Loucy (cell line): ENCODE data around the gene SEMA4C.

Experiments used
- CTCF ChIP-seq: fragments of 200-600 bp; sonication (generic); conservative IDR thresholded peaks from 2 replicates; pipeline ENCODE4 v1.5.1; 2014; ENCODE audit warnings: mild to moderate bottlenecking, antibody characterized with exemption, low read length
- EZH2phosphoT487 ChIP-seq: fragments of 200-600 bp; IDR thresholded peaks from 2 replicates; pipeline ENCODE4 v1.6.1; 2018; ENCODE audit warnings: antibody characterized with exemption, mild to moderate bottlenecking, moderate library complexity, borderline replicate concordance

GRCh38 chr2:96831679-96832078 lies 38.2 kb downstream of the SEMA4C start:
- TF ChIP-seq CTCF (no peak), EZH2phosphoT487 (no peak)
